Vagina (tissue), 2 donors: ENCODE measurements around the gene CCZ1.

Experiments used
- CTCF ChIP-seq, 3 experiments: fragments of 450-650 bp in 2 of 3; fragments of 200-600 bp in 1 of 3; sonication (generic) in 1 of 3; IDR thresholded peaks; one replicate each; pipeline ENCODE4 v1.5.1; 2017 to 2019; ENCODE audit warnings: antibody characterized with exemption in 3 of 3, mild to moderate bottlenecking in 2 of 3, moderate library complexity in 2 of 3
- POLR2A ChIP-seq, 2 donors: fragments of 450-650 bp; IDR thresholded peaks; one replicate each; pipeline ENCODE4 v1.6.1; 2017; ENCODE audit warnings: antibody characterized with exemption in 2 of 2, mild to moderate bottlenecking in 2 of 2, moderate library complexity in 2 of 2

GRCh38 chr7:5872326-5872725, 26.2 kb upstream of the CCZ1 start:
- no peak for TF ChIP-seq POLR2A (IDR thresholded peaks at IDR 0.05)
- TF ChIP-seq CTCF (IDR thresholded peaks at IDR 0.05), result no peak
